GM15510 (cell line): ENCODE measurements around the gene BATF2.
A peak's percentile ranks its signal among the peaks of the same experiment; 100 is the strongest.

Source experiments
- POLR2A ChIP-seq: IDR thresholded peaks from 3 replicates; pipeline ENCODE4 v1.6.1; 2011; ENCODE audit warnings: borderline replicate concordance; ENCODE audit not compliant: insufficient read length; ENCODE audit errors: extremely low read depth

Gene BATF2

GRCh38 chr11:65021003-65021402, 24.2 kb upstream of the BATF2 start:
- no peak for TF ChIP-seq POLR2A

GRCh38 chr11:65019824-65020223, 23.1 kb upstream of the BATF2 start:
- TF ChIP-seq POLR2A: no peak

- TF ChIP-seq POLR2A: no peak
Observed at GRCh38 chr11:65017937-65018336, 21.2 kb upstream of the BATF2 start.

GRCh38 chr11:65016705-65017104, 19.9 kb upstream of the BATF2 start:
- no peak for TF ChIP-seq POLR2A

GRCh38 chr11:65014726-65015227, 18.0 kb upstream of the BATF2 start:
- TF ChIP-seq POLR2A: no peak

- TF ChIP-seq POLR2A: peak; percentile 57
Observed at GRCh38 chr11:65013888-65014725, 17.3 kb upstream of the BATF2 start, which contains the start of gene ARL2. Gene ARL2, plus strand, starts transcription at chr11:65014160. Its CDS starts 48 bp downstream, at chr11:65014208.

GRCh38 chr11:65013130-65013887, 16.5 kb upstream of the BATF2 start:
- peak; percentile 7 for TF ChIP-seq POLR2A

GRCh38 chr11:65008873-65009272, 12.1 kb upstream of the BATF2 start:
- no peak for TF ChIP-seq POLR2A

GRCh38 chr11:65008016-65008415, 11.2 kb upstream of the BATF2 start:
- no peak for TF ChIP-seq POLR2A

GRCh38 chr11:65003282-65003681, 6.5 kb upstream of the BATF2 start:
- TF ChIP-seq POLR2A: no peak

- TF ChIP-seq POLR2A: no peak
Observed at GRCh38 chr11:65002706-65003105, 5.9 kb upstream of the BATF2 start.

GRCh38 chr11:64999478-64999877, 2.7 kb upstream of the BATF2 start:
- TF ChIP-seq POLR2A: no peak

GRCh38 chr11:64998690-64999431, 2.1 kb upstream of the BATF2 start:
- TF ChIP-seq POLR2A: no peak

GRCh38 chr11:64998141-64998540, 1.4 kb upstream of the BATF2 start:
- no peak for TF ChIP-seq POLR2A

- TF ChIP-seq POLR2A: no peak
Observed at GRCh38 chr11:64996327-64996709, 453 bp downstream of the BATF2 start.
